ENCODE data around the gene TOGARAM2.

TOGARAM2 gene

DNA sequence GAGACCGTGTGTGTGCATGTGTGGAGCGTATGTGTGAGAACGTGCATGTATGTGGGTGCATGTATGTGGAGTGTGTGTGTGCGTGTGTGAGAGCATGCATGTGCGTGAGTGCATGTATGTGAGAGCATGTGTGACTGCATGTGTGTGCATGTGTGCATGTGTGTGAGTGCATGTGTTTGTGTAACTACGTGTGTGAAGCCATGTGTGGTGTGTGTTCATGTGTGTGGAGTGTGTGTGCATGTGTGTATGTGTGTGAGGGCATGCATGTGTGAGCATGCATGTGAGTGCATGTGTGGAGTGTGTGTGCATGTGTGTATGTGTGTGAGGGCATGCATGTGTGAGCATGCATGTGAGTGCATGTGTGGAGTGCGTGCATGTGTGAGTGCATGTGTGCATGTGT is 24.2 kb downstream of the TOGARAM2 start:
- TF ChIP-seq, protein P1, sequence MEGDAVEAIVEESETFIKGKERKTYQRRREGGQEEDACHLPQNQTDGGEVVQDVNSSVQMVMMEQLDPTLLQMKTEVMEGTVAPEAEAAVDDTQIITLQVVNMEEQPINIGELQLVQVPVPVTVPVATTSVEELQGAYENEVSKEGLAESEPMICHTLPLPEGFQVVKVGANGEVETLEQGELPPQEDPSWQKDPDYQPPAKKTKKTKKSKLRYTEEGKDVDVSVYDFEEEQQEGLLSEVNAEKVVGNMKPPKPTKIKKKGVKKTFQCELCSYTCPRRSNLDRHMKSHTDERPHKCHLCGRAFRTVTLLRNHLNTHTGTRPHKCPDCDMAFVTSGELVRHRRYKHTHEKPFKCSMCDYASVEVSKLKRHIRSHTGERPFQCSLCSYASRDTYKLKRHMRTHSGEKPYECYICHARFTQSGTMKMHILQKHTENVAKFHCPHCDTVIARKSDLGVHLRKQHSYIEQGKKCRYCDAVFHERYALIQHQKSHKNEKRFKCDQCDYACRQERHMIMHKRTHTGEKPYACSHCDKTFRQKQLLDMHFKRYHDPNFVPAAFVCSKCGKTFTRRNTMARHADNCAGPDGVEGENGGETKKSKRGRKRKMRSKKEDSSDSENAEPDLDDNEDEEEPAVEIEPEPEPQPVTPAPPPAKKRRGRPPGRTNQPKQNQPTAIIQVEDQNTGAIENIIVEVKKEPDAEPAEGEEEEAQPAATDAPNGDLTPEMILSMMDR (IDR thresholded peaks at IDR 0.05; ENCODE audit: insufficient read depth, low read depth, low read length, missing control alignments): no peak
- no peak overlapping the region for H3K4me3 ChIP-seq (ENCODE audit: low read length)
- no peak for DNase-seq (ENCODE audit: low read depth)

DNA sequence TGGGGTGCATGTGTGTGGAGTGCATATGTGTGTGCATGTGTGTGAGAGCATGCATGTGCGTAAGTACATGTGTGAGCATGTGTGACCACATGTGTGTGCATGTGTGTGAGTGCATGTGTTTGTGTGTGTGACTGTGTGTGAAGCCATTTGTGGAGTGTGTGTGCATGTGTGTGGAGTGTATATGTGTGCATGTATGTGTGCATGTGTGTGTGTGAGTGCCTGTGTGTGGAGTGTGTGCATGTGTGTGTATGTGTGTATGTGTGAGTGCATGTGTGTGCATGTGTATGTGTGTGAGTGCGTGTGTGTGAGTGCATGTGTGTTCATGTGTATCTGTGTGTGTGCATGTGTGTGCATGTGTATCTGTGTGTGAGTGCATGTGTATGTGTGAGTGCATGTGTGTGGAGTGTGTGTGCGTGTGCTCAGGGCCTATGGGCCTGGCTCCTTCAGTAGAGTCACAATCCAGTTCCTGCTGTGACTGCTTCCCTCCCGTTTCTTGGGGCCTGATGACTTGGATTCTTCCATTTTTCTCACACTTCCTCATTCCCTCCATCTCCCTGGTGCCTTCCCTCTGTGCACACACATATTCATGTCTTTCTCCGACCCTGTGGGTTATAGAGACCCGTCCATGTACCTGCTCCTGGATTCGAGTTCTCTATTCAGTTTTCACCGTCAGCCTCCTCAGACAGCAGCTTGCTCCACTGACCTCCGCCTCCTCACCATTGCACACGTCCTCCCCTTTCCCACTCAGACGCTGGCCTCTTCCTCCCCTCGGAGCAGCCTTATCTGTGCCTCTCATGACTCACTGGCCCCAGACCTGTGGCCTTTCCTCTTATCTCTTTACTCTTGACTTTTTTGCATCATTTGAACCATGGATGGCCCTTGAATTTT is 25.2 kb downstream of the TOGARAM2 start:
- H3K4me3 ChIP-seq (ENCODE audit: low read length): no peak overlapping the region
- TF ChIP-seq, protein P1 (IDR thresholded peaks at IDR 0.05; ENCODE audit: insufficient read depth, low read depth, low read length, missing control alignments): no peak
- DNase-seq (ENCODE audit: low read depth): no peak

DNA sequence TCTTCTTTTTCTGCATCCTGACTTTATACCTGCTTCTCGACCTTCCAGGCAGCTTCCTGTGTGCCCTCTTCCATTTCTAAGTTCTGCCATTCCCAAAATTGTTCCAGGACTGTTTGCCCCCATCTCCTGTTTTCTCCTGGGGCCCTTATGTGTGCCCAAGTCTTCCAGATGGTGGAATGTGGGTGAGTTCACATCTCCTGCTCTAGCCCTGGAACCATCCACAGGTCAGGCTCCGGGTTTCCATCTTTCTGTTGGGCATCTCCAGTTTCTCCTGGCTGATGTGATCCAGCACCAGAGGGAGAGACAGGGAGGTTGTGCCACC is 25.8 kb downstream of the TOGARAM2 start:
- no peak overlapping the region for H3K4me3 ChIP-seq (ENCODE audit: low read length)
- TF ChIP-seq, protein P1 (IDR thresholded peaks at IDR 0.05; ENCODE audit: insufficient read depth, low read depth, low read length, missing control alignments): no peak
- no peak for DNase-seq (ENCODE audit: low read depth)

GRCh38 chr2:29009270-29009669 is 28.2 kb downstream of the TOGARAM2 start:
- no peak overlapping the region for H3K4me3 ChIP-seq (ENCODE audit: low read length)
- DNase-seq (ENCODE audit: low read depth): no peak
- TF ChIP-seq, protein P1 (IDR thresholded peaks at IDR 0.05; ENCODE audit: insufficient read depth, low read depth, low read length, missing control alignments): no peak

- DNase-seq (ENCODE audit: low read depth): no peak
- no peak overlapping the region for H3K4me3 ChIP-seq (ENCODE audit: low read length)
- TF ChIP-seq, protein P1 (IDR thresholded peaks at IDR 0.05; ENCODE audit: insufficient read depth, low read depth, low read length, missing control alignments): no peak
Observed at GRCh38 chr2:29009711-29010677, 28.9 kb downstream of the TOGARAM2 start.

GRCh38 chr2:29010946-29011345 is 29.8 kb downstream of the TOGARAM2 start:
- H3K4me3 ChIP-seq (ENCODE audit: low read length): no peak overlapping the region
- no peak for DNase-seq (ENCODE audit: low read depth)
- TF ChIP-seq, protein P1 (IDR thresholded peaks at IDR 0.05; ENCODE audit: insufficient read depth, low read depth, low read length, missing control alignments): no peak

Measured in epithelial cell of esophagus (primary cell).